ENCODE data around the gene DMRTC1. TPM values are rescaled to one million over a fixed set of nuclear protein-coding genes. Genes with fewer than 3 reads are reported as not detected.
"Not testable (repeated sequence)": the region's sequence is repeated elsewhere in the genome, so short reads cannot be mapped to it uniquely, and the experiment has no call there.

DMRTC1 gene
- total RNA-seq, 2 experiments from 2014 or later, result 0.18 TPM; not detected in 1

GRCh38 chrX:72912315-72912714 lies 31.3 kb downstream of the DMRTC1 start, which contains the start of gene FAM236C:
Gene FAM236C, plus strand, starts transcription at chrX:72912615. Its CDS starts 100 bp downstream, at chrX:72912715.
- H3K27me3 Mint-ChIP-seq (ENCODE audit: low read depth); POLR2A ChIA-PET; H3K4me3 Mint-ChIP-seq; H3K36me3 Mint-ChIP-seq (ENCODE audit: low read depth); H3K9me3 Mint-ChIP-seq (ENCODE audit: insufficient read depth); H3K4me1 Mint-ChIP-seq (ENCODE audit: low read depth); DNase-seq; CTCF ChIA-PET; H3K27ac Mint-ChIP-seq; ATAC-seq: not testable (repeated sequence)

GRCh38 chrX:72889740-72890139 lies 53.9 kb downstream of the DMRTC1 start:
- H3K4me1 Mint-ChIP-seq (ENCODE audit: low read depth), result not testable (repeated sequence)

GRCh38 chrX:72882898-72883297 lies 60.7 kb downstream of the DMRTC1 start:
- H3K27me3 Mint-ChIP-seq (ENCODE audit: low read depth); H3K36me3 Mint-ChIP-seq (ENCODE audit: low read depth); H3K9me3 Mint-ChIP-seq (ENCODE audit: insufficient read depth); CTCF ChIA-PET; ATAC-seq; DNase-seq; H3K4me1 Mint-ChIP-seq (ENCODE audit: low read depth); H3K27ac Mint-ChIP-seq; POLR2A ChIA-PET; H3K4me3 Mint-ChIP-seq: not testable (repeated sequence)

More at GRCh38 chrX:72889740-72890139, 53.9 kb downstream of the DMRTC1 start:
- H3K4me3 Mint-ChIP-seq; H3K36me3 Mint-ChIP-seq (ENCODE audit: low read depth); CTCF ChIA-PET; H3K27ac Mint-ChIP-seq; H3K27me3 Mint-ChIP-seq (ENCODE audit: low read depth); ATAC-seq; DNase-seq; POLR2A ChIA-PET; H3K9me3 Mint-ChIP-seq (ENCODE audit: insufficient read depth): not testable (repeated sequence)

GRCh38 chrX:72837532-72837931 lies 106.1 kb downstream of the DMRTC1 start:
- CTCF ChIA-PET; H3K9me3 Mint-ChIP-seq (ENCODE audit: insufficient read depth); H3K27me3 Mint-ChIP-seq (ENCODE audit: low read depth); H3K4me3 Mint-ChIP-seq; H3K36me3 Mint-ChIP-seq (ENCODE audit: low read depth); H3K4me1 Mint-ChIP-seq (ENCODE audit: low read depth); DNase-seq; ATAC-seq; H3K27ac Mint-ChIP-seq; POLR2A ChIA-PET: not testable (repeated sequence)

GRCh38 chrX:72830701-72831100 lies 112.9 kb downstream of the DMRTC1 start:
- H3K4me1 Mint-ChIP-seq (ENCODE audit: low read depth); H3K27me3 Mint-ChIP-seq (ENCODE audit: low read depth); ATAC-seq; H3K27ac Mint-ChIP-seq; H3K36me3 Mint-ChIP-seq (ENCODE audit: low read depth); CTCF ChIA-PET; H3K4me3 Mint-ChIP-seq; DNase-seq; H3K9me3 Mint-ChIP-seq (ENCODE audit: insufficient read depth); POLR2A ChIA-PET: not testable (repeated sequence)

Other genes starting within 250 kb of the DMRTC1 start
- under 1 TPM; 0.21 to 0.44 TPM for gene PHKA1, start 229.5 kb downstream of the DMRTC1 start, total RNA-seq
- gene DMRTC1B, start 166.9 kb downstream of the DMRTC1 start, total RNA-seq, result under 1 TPM in 1 of 2 experiments, not detected in 1; 0.18 TPM
- not detected for gene FAM236B, start 161.2 kb downstream of the DMRTC1 start, total RNA-seq
- not detected for gene FAM236D, start 135.6 kb downstream of the DMRTC1 start, total RNA-seq
- not detected for gene FAM236C, start 31.2 kb downstream of the DMRTC1 start, total RNA-seq
- not detected for gene FAM236A, start 5.6 kb downstream of the DMRTC1 start, total RNA-seq
- not detected for gene PABPC1L2B, start 59.1 kb upstream of the DMRTC1 start, total RNA-seq
- gene PABPC1L2A, start 135.7 kb upstream of the DMRTC1 start, total RNA-seq, result not detected

Data from activated CD8-positive, alpha-beta T cell treated with anti-CD3 and anti-CD28 coated beads, Interleukin-2, amount 10 ng/mL, durations not matched to agents 7 days and 5 days (primary cell).